ENCODE data around the gene ZMAT5.

Gene ZMAT5

GRCh38 chr22:29691636-29692326 is 75.0 kb downstream of the ZMAT5 start:
- no peak for DNase-seq (ENCODE audit: low read depth in 2 of 3, low spot score in 1 of 3)

GRCh38 chr22:29690476-29690875 is 76.3 kb downstream of the ZMAT5 start:
- no peak for DNase-seq (ENCODE audit: low read depth in 2 of 3, low spot score in 1 of 3)

- DNase-seq (ENCODE audit: low read depth in 2 of 3, low spot score in 1 of 3), result peak in 2 of 3 donors; percentile 17 to 28
Measured at GRCh38 chr22:29689880-29690213, 77.0 kb downstream of the ZMAT5 start.

GRCh38 chr22:29689206-29689879 is 77.5 kb downstream of the ZMAT5 start:
- DNase-seq (ENCODE audit: low read depth in 2 of 3, low spot score in 1 of 3), result no peak

- DNase-seq (ENCODE audit: low read depth in 2 of 3, low spot score in 1 of 3), result no peak
Measured at GRCh38 chr22:29684244-29684643, 82.6 kb downstream of the ZMAT5 start.

- DNase-seq (ENCODE audit: low read depth in 2 of 3, low spot score in 1 of 3), result no peak
Measured at GRCh38 chr22:29683536-29683935, 83.3 kb downstream of the ZMAT5 start.

Data from stimulated activated CD4-positive, alpha-beta T cell treated with anti-CD3 and anti-CD28 coated beads, Interleukin-12 subunit alpha, Interleukin-12 subunit beta, amount 100 ng/mL, for 48 hours (primary cell).